ENCODE data around the gene POU2F2. TPM values are rescaled to one million over a fixed set of nuclear protein-coding genes. Genes with fewer than 3 reads are reported as not detected.
A peak's percentile ranks its signal among the peaks of the same experiment; 100 is the strongest.

POU2F2 gene
- total RNA-seq, 1 donor from 2014 or later: 6.1 TPM

DNA sequence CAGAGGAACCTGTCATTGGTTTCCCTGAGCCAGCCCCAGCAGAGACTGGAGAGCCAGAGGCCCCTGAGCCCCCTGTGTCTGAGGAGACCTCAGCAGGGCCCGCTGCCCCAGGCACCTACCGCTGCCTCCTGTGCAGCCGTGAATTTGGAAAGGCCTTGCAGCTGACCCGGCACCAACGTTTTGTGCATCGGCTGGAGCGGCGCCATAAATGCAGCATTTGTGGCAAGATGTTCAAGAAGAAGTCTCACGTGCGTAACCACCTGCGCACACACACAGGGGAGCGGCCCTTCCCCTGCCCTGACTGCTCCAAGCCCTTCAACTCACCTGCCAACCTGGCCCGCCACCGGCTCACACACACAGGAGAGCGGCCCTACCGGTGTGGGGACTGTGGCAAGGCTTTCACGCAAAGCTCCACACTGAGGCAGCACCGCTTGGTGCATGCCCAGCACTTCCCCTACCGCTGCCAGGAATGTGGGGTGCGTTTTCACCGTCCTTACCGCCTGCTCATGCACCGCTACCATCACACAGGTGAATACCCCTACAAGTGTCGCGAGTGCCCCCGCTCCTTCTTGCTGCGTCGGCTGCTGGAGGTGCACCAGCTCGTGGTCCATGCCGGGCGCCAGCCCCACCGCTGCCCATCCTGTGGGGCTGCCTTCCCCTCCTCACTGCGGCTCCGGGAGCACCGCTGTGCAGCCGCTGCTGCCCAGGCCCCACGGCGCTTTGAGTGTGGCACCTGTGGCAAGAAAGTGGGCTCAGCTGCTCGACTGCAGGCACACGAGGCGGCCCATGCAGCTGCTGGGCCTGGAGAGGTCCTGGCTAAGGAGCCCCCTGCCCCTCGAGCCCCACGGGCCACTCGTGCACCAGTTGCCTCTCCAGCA lies 52.1 kb downstream of the POU2F2 start:
- H3K27ac ChIP-seq: no peak overlapping the region

DNA sequence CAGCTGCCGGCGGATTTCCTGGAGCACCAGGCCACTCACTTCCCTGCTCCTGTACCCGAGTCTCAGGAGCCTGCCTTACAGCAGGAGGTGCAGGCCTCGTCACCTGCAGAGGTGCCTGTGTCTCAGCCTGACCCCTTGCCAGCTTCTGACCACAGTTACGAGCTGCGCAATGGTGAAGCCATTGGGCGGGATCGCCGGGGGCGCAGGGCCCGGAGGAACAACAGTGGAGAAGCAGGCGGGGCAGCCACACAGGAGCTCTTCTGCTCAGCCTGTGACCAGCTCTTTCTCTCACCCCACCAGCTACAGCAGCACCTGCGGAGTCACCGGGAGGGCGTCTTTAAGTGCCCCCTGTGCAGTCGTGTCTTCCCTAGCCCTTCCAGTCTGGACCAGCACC lies 53.0 kb downstream of the POU2F2 start:
- DNase-seq (no peak), ATAC-seq (no peak)
- peaks cover 35% of the 10 kb centered on the region for H3K36me3 ChIP-seq
- H3K4me1 ChIP-seq: peaks cover 9% of the 10 kb centered on the region
- H3K9me3 ChIP-seq: no peaks in the 10 kb centered on the region
- intact Hi-C loops (cut with DNase I): no loop called here
- TF ChIP-seq CTCF (IDR thresholded peaks at IDR 0.05): no peak
- H3K4me3 ChIP-seq: no peak overlapping the region
- no peak overlapping the region for H3K27ac ChIP-seq
- no peaks in the 10 kb centered on the region for H3K27me3 ChIP-seq

More for the DNA sequence above, 52.1 kb downstream of the POU2F2 start:
- Histone ChIP-seq H3K36me3 (peaks cover 35% of the 10 kb centered on the region), H3K27me3 (no peaks in the 10 kb centered on the region), H3K4me3 (no peak overlapping the region), H3K9me3 (no peaks in the 10 kb centered on the region), H3K4me1 (peaks cover 9% of the 10 kb centered on the region)
- no peak for DNase-seq
- intact Hi-C loops (cut with DNase I): no loop called here
- TF ChIP-seq CTCF (IDR thresholded peaks at IDR 0.05): no peak
- ATAC-seq: no peak

- Histone ChIP-seq H3K36me3 (peaks cover 35% of the 10 kb centered on the region), H3K27me3 (no peaks in the 10 kb centered on the region), H3K9me3 (no peaks in the 10 kb centered on the region), H3K4me1 (peaks cover 9% of the 10 kb centered on the region), H3K27ac (no peak overlapping the region), H3K4me3 (no peak overlapping the region)
- no peak for ATAC-seq
- intact Hi-C loops (cut with DNase I): no loop called here
- TF ChIP-seq CTCF (IDR thresholded peaks at IDR 0.05): no peak
- DNase-seq: no peak
These were observed 53.5 kb downstream of the POU2F2 start for GRCh38 chr19:42078538-42079275.

GRCh38 chr19:42078058-42078457 lies 54.2 kb downstream of the POU2F2 start:
- DNase-seq (no peak), ATAC-seq (no peak)
- Histone ChIP-seq H3K9me3 (no peaks in the 10 kb centered on the region), H3K4me3 (no peak overlapping the region), H3K27me3 (no peaks in the 10 kb centered on the region), H3K27ac (no peak overlapping the region), H3K4me1 (peaks cover 9% of the 10 kb centered on the region), H3K36me3 (peaks cover 35% of the 10 kb centered on the region)
- TF ChIP-seq CTCF (IDR thresholded peaks at IDR 0.05): no peak
- intact Hi-C loops (cut with DNase I): no loop called here

- intact Hi-C loops (cut with DNase I): no loop called here
- peak overlapping the region; percentile 84 for H3K27ac ChIP-seq
- ATAC-seq (no peak), DNase-seq (no peak)
- H3K36me3 ChIP-seq: peaks cover 31% of the 10 kb centered on the region
- H3K9me3 ChIP-seq: no peaks in the 10 kb centered on the region
- H3K4me1 ChIP-seq: peaks cover 9% of the 10 kb centered on the region
- TF ChIP-seq CTCF (IDR thresholded peaks at IDR 0.05): no peak
- H3K27me3 ChIP-seq: no peaks in the 10 kb centered on the region
- H3K4me3 ChIP-seq: peak overlapping the region; percentile 69
These were observed 55.8 kb downstream of the POU2F2 start for GRCh38 chr19:42076380-42076944.
